Measurements from ENCODE around the gene SRGAP3.

Gene SRGAP3

DNA sequence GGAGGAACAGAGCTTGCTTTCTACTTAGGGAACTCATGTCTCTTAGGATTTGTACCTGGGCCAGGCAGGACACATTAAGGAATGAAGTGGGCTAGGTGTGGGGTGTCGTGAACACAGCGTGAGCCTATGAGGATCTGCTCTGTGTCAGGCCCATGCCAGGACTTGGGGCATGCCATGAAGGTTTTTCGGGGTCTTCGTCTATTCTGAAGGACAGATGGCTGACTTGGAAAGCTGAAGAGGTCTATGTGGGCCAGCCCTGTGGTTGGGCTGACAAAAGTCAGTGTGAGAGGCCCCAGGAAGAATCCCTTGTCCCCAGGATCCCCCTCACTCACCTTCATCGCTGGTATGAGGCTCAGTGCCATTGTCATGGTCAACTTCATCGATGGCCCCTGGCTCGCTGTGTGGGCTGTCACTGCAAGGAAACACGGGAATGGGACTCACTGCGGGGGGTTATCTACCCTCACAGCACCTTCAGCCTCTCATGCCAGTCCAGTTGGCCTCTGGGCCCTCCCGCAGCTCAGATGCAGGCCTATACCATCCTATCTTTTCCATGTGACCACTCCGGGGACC is 239.4 kb downstream of the SRGAP3 start:
- DNase-seq (ENCODE audit: low spot score) = no peak
- TF ChIP-seq, protein P1, sequence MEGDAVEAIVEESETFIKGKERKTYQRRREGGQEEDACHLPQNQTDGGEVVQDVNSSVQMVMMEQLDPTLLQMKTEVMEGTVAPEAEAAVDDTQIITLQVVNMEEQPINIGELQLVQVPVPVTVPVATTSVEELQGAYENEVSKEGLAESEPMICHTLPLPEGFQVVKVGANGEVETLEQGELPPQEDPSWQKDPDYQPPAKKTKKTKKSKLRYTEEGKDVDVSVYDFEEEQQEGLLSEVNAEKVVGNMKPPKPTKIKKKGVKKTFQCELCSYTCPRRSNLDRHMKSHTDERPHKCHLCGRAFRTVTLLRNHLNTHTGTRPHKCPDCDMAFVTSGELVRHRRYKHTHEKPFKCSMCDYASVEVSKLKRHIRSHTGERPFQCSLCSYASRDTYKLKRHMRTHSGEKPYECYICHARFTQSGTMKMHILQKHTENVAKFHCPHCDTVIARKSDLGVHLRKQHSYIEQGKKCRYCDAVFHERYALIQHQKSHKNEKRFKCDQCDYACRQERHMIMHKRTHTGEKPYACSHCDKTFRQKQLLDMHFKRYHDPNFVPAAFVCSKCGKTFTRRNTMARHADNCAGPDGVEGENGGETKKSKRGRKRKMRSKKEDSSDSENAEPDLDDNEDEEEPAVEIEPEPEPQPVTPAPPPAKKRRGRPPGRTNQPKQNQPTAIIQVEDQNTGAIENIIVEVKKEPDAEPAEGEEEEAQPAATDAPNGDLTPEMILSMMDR (IDR thresholded peaks at IDR 0.05; ENCODE audit: extremely low read depth, insufficient read depth, missing control alignments) = no peak
- in situ Hi-C loops (cut with MboI; ENCODE audit: low pct_unique_long_range_greater_than_20kb, low sequenced_read_pairs, unreplicated experiment) = no loop called here

DNA sequence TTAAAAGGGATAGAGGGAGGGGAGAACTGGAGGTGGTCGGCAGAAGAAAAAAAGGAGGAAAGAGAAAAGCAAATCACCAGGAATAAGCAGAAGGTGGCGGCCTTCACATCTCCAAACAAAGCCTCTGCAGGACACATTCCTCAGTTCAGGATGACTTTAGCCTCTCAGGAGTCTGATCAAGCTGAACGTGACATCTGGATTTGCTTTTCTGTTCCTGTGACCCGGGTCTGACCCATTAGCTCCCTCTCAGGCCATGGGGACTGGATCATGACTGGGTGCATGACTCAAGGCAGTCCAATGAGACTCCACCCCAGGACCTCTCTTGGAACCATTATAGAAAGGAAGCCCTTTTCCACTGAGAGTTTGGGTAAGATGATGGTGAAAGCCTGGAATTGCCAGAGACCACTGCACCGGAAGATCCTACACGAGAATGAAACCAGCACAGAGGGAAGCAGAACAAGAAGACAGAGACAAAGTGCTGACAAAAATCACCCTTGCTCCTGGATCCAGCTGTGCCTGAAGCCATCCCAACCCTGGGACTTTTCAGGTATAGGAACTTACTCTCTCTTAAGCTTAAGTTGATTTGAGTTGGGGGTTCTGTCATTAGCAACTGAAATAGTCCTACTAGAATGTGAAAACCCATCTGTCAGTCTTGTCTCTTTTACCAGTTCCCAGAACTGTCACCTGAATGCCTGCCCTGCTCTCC is 240.7 kb downstream of the SRGAP3 start:
- TF ChIP-seq, protein P1 (IDR thresholded peaks at IDR 0.05; ENCODE audit: extremely low read depth, insufficient read depth, missing control alignments) = no peak
- no peak for DNase-seq (ENCODE audit: low spot score)
- in situ Hi-C loops (cut with MboI; ENCODE audit: low pct_unique_long_range_greater_than_20kb, low sequenced_read_pairs, unreplicated experiment) = no loop called here

DNA sequence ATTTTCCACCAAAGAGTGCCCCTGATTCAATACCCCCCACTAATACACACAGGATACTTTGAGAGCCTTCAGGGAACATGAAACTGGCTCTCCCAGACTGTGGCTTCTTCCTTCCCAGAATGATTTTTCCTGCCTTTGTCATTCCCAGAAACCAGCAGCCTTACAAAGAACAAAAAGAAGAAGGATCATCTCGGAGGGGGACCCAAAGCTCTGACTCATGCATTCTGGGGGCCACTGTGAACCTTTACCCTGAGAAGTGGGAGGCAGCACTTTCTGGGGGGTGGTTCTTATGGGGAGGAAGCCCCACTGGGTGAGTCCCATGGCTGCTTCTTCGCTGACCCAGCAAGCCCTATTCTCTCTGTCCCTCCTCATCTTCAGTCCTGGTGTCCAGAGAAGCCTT is 241.5 kb downstream of the SRGAP3 start:
- no peak for DNase-seq (ENCODE audit: low spot score)
- TF ChIP-seq, protein P1 (IDR thresholded peaks at IDR 0.05; ENCODE audit: extremely low read depth, insufficient read depth, missing control alignments) = no peak
- in situ Hi-C loops (cut with MboI; ENCODE audit: low pct_unique_long_range_greater_than_20kb, low sequenced_read_pairs, unreplicated experiment) = no loop called here

DNA sequence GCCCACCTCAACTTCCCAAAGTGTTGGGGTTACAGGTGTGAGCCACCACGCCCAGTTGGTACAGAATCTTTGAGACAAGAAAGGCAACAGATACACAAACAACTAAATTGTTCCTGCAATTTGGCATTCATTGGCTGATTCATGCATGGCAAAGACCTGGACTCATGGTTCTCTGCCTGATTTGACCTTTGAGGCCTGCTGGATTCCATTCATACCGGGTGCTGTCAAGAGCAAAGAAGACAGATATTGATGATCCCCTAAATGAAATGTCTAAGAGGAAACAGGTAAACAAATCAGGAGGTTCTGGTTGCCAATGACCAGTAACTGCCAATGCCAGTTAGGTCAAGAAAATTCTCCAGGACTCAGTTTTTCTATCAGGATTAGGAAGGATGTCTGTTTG is 242.2 kb downstream of the SRGAP3 start:
- in situ Hi-C loops (cut with MboI; ENCODE audit: low pct_unique_long_range_greater_than_20kb, low sequenced_read_pairs, unreplicated experiment) = no loop called here
- TF ChIP-seq, protein P1 (IDR thresholded peaks at IDR 0.05; ENCODE audit: extremely low read depth, insufficient read depth, missing control alignments) = no peak
- no peak for DNase-seq (ENCODE audit: low spot score)

DNA sequence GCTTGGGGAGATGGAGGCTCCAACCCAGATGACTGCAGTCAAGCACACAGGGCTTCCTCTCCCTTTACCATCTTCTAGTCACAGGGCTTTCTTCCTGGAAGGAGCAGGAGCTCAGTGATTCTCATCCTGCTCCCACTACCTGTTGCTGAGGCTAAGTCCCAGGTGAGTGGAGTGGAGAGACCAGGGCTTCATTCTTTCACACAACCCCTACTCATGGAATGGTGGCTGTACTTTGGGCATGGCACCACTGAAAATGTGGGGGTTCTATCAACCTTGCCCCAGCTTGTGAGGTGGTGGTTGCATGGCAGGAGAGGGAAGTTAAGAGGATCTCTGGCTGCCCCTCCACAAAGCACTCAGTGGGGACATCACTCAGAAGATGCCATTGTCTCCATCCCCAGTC is 249.4 kb downstream of the SRGAP3 start:
- no peak for DNase-seq (ENCODE audit: low spot score)
- TF ChIP-seq, protein P1 (IDR thresholded peaks at IDR 0.05; ENCODE audit: extremely low read depth, insufficient read depth, missing control alignments) = no peak
- in situ Hi-C loops (cut with MboI; ENCODE audit: low pct_unique_long_range_greater_than_20kb, low sequenced_read_pairs, unreplicated experiment) = no loop called here

DNA sequence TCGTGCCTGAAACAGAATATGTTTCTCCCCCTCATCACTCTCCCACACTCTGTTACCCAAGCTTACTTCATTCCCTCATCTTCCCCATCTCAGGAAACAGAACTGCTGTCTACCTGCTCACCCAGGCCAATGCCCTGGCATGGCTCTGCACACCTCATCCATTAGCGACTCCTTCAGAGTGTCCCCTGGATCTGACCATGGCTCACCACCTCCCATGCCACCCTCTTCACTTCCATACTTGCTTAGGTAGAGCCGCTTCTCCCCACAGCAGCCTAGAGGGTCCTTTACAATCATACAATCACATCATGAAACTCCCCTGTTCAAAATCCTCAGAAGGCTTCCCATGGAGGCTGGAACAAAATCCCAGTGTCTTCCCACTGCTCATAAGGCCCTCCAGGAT is 252.3 kb downstream of the SRGAP3 start:
- in situ Hi-C loops (cut with MboI; ENCODE audit: low pct_unique_long_range_greater_than_20kb, low sequenced_read_pairs, unreplicated experiment) = no loop called here

More for the DNA sequence above, 252.3 kb downstream of the SRGAP3 start:
- TF ChIP-seq, protein P1 (IDR thresholded peaks at IDR 0.05; ENCODE audit: extremely low read depth, insufficient read depth, missing control alignments) = no peak
- DNase-seq (ENCODE audit: low spot score) = no peak
